Activated CD4-positive, alpha-beta T cell treated with anti-CD3 and anti-CD28 coated beads, Interleukin-2, amount 50 U/mL, for 16 hours (primary cell): ENCODE measurements around the gene CLIP1.

ENCODE experiments used
- DNase-seq: peaks from one replicate; pipeline ENCODE4 v3.0.0-alpha.2; 2020

Gene CLIP1

GRCh38 chr12:122243965-122244364 is 178.5 kb downstream of the CLIP1 start:
- DNase-seq, result peak; percentile 32

DNA sequence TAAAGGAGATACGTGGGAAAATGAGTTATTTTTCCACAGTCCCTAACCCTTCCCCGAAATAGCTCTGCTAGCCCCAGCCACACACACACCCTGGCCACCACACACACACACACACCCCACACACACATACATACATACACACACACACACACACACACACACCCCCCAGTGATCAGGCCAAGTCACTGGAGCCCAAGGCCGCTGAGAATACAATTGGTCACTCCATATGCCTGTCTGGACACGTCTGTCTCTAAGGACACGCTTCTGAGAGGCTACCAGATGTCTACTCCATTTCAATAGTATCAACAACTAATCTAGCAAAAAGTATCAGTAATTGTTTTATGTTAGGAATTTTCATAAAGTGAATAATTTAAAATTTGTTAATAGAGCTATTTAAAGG is 183.6 kb downstream of the CLIP1 start:
- DNase-seq, result no peak

DNA sequence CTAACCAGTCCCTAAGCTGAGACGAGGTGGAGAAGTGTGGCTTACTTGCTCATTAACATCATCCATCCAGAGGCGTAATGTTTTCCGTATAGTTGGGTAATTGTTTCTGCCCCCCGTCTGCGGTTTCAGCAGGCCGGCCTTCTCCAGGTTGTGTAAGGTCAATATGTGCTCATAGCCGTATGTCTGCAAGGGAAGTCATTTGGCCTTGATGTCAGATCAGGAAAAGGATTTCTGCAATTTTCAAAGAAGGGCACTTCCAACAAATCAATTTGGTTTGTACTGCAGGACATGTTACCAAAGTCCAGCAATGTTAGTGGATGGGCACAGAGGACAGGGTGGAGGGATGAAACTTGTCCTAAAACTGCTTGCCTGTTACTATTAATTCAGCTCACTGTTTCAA is 186.7 kb downstream of the CLIP1 start:
- no peak for DNase-seq

DNA sequence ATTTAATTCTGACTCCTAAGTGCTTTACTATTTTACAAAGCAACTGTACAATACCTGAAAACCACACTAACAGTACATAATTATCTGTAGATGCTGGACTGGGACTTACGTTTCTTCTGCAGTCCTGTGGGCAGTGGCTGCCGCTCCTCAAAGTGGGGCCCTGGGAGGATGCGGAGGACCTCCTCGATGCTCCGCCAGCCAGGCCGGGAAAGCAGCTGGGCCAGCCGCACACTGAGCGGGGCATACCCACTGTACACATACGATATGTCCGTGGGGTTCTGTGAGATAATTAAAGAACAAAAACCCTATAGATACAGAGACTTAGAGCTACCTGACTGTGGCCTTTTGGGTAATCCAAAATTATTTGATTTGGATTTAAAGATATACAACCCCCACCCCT is 189.8 kb downstream of the CLIP1 start:
- DNase-seq, result no peak

GRCh38 chr12:122230798-122231197 is 191.7 kb downstream of the CLIP1 start:
- no peak for DNase-seq

GRCh38 chr12:122228092-122228491 is 194.4 kb downstream of the CLIP1 start:
- no peak for DNase-seq

GRCh38 chr12:122227341-122227740 is 195.1 kb downstream of the CLIP1 start:
- DNase-seq, result peak; percentile 29

GRCh38 chr12:122226366-122227125 is 195.9 kb downstream of the CLIP1 start:
- DNase-seq, result no peak

DNA sequence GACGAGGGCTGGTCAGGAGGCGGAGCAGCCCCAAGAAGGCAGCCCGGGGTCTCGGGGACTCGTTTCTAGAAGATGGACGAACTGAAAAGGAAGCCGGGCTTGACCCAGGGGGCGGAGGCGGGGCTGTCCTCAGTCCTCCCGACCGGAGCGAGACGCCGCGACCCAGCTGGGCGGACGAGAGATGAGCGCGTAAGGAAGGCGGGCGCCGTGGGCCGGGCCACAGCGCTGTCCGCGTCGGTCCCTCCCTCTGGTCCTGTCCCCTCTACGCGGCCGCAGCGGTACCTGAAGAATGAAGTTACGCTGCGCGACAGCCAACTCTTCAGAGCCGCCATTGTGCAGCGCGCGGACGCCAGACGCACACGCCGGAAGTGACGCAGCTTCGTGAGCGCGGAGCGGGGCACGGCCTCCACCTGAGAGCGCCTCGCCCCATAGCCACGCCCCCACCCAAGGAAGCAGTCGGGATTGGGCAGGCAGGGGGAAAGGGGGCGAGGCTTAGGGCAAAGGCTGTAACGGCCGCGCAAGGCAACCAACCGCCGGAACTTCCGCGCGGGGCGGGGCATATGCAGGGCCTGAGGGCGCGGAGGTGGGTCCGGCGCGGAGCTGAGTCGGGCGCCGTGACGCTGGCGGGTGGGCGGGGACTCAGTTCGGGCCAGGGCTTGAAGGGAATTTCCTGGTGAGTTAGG is 196.6 kb downstream of the CLIP1 start, which contains the start of gene DIABLO:
Gene DIABLO, minus strand, starts transcription at position 370 of the 683 bp plus-strand sequence. Its CDS starts 38 bp downstream, at position 332.
- peak; percentile 100 for DNase-seq
